ENCODE measurements around the gene C15orf61.

GRCh38 chr15:67510597-67511190 is 10.2 kb upstream of the C15orf61 start:
- TF ChIP-seq CTCF (IDR thresholded peaks at IDR 0.05), result no peak
- no peak for TF ChIP-seq POLR2A (IDR thresholded peaks at IDR 0.05)
- no peak for TF ChIP-seq POLR2AphosphoS5 (IDR thresholded peaks at IDR 0.05)
